Brain microvascular endothelial cell (primary cell): ENCODE data around the gene SEPTIN5.

Experiments used
- DNase-seq: peaks from one replicate; pipeline ENCODE4 v3.0.0-alpha.2; 2020
- H3K27ac ChIP-seq: fragments of 250-450 bp; sonication (Bioruptor Pico); 2 replicates; pipeline ENCODE4 v1.5.1; 2020; ENCODE audit warnings: mild to moderate bottlenecking, moderate library complexity
- H3K27me3 ChIP-seq: fragments of 250-450 bp; sonication (Bioruptor Pico); replicated peaks from 2 replicates; pipeline ENCODE4 v1.5.1; 2020; ENCODE audit warnings: mild to moderate bottlenecking
- H3K36me3 ChIP-seq: fragments of 250-450 bp; sonication (Bioruptor Pico); replicated peaks from 2 replicates; pipeline ENCODE4 v1.5.1; 2020; ENCODE audit warnings: mild to moderate bottlenecking
- H3K4me3 ChIP-seq: 2 replicates; pipeline ENCODE4 v1.5.1; 2011; ENCODE audit warnings: low read depth, mild to moderate bottlenecking, control low read depth, low read length, moderate library complexity
- in situ Hi-C: cut with HindIII; loops from 2 replicates; pipeline ENCODE4 v1.10.0; 2017; ENCODE audit warnings: low sequenced_read_pairs, low pct_ligation_motif_present
- TF ChIP-seq, protein P1 (sequence below): IDR thresholded peaks from 2 replicates; pipeline ENCODE4 v1.5.1; 2011; ENCODE audit warnings: low read depth, mild to moderate bottlenecking, moderate library complexity, low read length, control low read depth, inconsistent platforms; ENCODE audit errors: missing control alignments

SEPTIN5 gene

DNA sequence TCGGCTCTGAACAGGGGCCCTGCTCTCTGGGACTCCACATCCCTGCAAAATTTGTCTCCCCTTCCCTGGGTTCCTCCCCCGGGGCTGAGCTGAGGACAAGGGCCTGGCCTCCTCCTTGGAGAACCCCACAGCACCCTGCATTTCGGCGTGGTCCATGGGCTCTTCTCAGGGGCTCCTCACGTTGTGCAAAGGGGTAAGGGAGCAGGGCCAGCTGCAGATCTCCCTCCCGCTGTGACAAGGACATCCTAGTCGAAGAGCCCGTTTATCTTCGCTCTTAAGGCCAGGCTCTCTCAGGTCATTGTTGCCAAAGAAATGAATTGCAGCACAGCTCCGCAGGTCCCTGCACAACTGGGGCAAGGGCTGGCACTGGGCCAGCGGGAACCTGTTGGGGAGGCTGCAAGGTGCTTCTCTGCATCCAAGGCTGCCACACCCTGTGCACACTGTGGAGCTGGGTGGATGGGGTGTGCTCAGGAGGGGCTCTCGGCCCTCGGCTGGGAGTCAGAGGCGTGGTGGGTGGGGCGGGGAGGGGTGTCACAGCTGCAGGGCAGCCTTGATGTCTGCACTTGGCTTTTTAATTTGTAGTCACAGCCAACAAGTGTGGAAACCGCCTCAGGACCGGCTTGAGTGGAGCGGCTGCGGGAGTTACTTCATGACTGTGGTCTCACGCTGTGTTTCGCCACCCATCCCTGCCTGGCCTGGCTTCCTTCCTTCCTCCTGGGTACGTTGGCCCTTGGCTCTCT lies 26.6 kb upstream of the SEPTIN5 start:
- DNase-seq: no peak
- Histone ChIP-seq H3K27ac (no peak overlapping the region), H3K27me3 (peaks cover 2% of the 10 kb centered on the region), H3K4me3 (no peak overlapping the region), H3K36me3 (no peaks in the 10 kb centered on the region)
- in situ Hi-C loops: no loop called here
- TF ChIP-seq, protein P1, sequence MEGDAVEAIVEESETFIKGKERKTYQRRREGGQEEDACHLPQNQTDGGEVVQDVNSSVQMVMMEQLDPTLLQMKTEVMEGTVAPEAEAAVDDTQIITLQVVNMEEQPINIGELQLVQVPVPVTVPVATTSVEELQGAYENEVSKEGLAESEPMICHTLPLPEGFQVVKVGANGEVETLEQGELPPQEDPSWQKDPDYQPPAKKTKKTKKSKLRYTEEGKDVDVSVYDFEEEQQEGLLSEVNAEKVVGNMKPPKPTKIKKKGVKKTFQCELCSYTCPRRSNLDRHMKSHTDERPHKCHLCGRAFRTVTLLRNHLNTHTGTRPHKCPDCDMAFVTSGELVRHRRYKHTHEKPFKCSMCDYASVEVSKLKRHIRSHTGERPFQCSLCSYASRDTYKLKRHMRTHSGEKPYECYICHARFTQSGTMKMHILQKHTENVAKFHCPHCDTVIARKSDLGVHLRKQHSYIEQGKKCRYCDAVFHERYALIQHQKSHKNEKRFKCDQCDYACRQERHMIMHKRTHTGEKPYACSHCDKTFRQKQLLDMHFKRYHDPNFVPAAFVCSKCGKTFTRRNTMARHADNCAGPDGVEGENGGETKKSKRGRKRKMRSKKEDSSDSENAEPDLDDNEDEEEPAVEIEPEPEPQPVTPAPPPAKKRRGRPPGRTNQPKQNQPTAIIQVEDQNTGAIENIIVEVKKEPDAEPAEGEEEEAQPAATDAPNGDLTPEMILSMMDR: no peak

DNA sequence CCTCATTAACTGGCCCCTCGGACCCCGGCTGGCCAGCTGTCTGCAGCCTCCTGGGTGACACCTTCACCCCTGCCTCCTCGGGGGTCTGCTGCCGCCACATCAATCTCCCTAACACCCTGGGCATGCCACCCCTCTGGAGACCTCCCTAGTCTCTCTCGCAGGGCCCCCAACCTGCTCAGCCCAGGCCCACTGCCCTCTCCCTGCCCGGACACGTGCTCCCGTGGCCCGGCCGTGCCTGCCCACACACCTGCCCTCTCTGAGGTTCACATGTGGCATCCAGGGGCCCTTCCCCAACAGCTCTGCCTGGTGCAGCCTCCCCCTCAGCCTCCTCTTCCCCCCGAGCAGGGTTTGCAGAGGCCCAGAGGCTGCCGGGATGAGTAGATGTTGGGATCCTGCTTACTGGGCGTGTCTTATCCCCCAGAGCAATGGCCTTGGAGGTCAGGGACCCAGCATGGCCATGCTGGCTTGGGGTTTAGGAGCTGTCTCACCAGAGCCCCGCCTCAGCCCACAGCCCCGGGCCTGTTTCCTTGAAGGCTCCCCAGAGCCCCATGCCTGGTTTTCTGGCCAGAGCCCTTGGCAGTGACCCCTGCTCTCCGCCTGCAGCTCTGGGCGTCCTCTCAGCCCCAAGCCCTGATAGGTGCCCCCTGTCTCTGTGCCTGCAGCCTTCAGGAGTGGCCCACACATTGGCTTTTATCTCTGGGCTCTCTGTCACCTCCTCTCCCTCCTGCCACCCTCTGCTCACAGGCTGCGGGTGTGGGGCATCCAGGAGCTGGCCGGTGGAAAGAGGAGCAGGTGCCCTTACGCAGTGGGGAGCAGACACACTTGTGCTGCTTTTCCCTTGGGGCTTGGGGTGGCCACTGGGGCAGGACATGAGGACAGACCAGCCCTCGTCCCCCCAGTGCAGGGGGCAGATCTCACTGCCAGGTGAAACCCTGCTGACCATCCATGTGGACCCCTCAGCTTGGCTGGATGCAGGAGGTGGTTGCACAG lies 25.7 kb upstream of the SEPTIN5 start:
- TF ChIP-seq, protein P1: no peak
- Histone ChIP-seq H3K27ac (no peak overlapping the region), H3K27me3 (peaks cover 2% of the 10 kb centered on the region), H3K36me3 (no peaks in the 10 kb centered on the region), H3K4me3 (no peak overlapping the region)
- no peak for DNase-seq
- in situ Hi-C loops: no loop called here

DNA sequence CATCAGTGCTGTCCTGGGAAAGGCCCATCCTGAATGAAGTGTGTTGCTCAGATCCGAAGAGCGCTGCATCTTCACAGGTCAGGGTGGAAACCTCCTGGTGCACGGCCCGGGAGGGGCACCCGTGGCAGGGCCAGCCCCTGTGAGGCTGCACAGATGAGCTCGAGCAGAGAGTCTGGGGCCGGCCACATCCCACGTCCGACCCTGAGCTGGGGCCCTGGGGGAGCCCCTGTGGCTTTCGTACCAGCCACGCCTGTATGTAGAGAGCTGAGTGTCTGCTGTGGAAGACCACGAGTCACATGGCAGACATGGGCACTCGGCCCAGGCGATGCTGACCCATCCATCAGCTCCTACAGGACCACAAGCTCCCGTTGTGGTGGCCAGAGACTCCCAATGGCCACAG lies 24.9 kb upstream of the SEPTIN5 start:
- H3K4me3 ChIP-seq: no peak overlapping the region
- TF ChIP-seq, protein P1: no peak
- H3K27ac ChIP-seq: no peak overlapping the region
- no peak for DNase-seq
- in situ Hi-C loops: no loop called here
- H3K36me3 ChIP-seq: no peaks in the 10 kb centered on the region
- peaks cover 2% of the 10 kb centered on the region for H3K27me3 ChIP-seq

DNA sequence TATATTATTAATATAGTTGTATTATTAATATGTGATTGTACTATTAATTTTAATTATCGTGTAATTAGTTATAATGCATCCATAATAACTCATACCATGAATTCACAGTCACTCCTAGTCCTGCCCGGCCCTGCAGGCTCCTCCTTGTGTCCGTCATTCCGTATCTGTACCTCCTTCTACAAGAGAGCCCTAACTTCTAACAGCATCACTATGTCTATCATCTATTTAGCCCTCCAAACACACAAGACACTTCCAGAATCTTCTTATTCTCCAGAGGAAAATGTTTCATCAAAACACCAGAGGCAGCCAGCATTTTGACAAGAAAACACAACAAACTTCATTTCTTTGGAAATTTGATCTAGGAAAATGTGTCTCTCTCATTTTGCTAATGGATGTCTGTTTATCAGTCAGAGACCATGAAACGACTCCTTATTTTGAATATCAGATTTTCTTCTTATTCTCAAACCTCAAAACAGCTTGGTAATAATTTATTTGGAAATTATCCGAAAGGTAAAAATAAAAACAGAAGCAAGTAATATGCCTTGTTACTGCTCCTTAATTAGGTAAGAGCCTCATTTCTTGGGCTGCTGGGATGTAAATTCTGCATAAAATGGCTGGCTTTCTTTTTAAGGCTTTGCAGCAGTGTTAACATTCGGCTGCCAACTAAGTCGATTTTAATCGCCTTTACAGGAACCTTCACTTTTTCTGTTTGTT lies 23.1 kb upstream of the SEPTIN5 start:
- TF ChIP-seq, protein P1: no peak

DNA sequence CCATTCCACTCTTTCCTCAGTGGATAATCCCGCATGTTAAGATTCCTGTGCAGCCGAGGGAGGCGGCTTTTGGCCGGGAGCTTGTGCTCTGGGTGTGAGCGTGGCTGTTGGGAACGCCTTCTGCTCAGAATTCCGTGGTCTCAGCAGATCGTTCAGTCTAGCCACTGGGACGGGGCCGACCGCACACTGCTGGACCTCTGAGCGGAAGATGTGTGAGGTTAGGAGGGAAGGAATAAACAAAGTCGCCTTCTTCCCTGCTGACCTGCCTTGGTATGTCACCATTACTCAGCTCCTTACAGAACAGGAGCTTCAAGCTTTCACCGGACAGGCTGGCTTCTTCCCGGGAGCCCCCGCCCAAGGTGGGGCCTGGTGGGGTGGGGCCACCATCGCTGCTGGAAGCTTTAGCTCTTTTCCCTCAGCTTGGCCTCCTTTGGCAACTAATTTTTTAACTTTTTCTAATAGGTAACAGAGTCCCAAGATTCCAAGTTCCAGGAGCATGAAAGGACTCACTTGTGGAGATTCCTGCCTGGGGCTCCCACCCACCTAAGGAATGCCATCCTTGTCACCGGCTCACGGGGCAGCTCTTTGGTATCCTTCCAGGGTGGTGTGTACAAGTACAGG lies 22.5 kb upstream of the SEPTIN5 start:
- peaks cover 2% of the 10 kb centered on the region for H3K27me3 ChIP-seq
- peak; percentile 44 for DNase-seq
- TF ChIP-seq, protein P1: no peak
- H3K27ac ChIP-seq: no peak overlapping the region
- no peaks in the 10 kb centered on the region for H3K36me3 ChIP-seq
- H3K4me3 ChIP-seq: no peak overlapping the region
- in situ Hi-C loops: no loop called here

More for the DNA sequence above, 23.1 kb upstream of the SEPTIN5 start:
- Histone ChIP-seq H3K27ac (no peak overlapping the region), H3K27me3 (peaks cover 2% of the 10 kb centered on the region), H3K36me3 (no peaks in the 10 kb centered on the region), H3K4me3 (no peak overlapping the region)
- DNase-seq: no peak
- in situ Hi-C loops: no loop called here
